HPDE6-E6E7 (cell line): Measurements from ENCODE around the gene PLEKHA5.

Experiments used
- DNase-seq: peaks from one replicate; pipeline ENCODE4 v3.0.0; 2011; ENCODE audit warnings: missing footprints; ENCODE audit errors: extremely low spot score

PLEKHA5 gene

DNA sequence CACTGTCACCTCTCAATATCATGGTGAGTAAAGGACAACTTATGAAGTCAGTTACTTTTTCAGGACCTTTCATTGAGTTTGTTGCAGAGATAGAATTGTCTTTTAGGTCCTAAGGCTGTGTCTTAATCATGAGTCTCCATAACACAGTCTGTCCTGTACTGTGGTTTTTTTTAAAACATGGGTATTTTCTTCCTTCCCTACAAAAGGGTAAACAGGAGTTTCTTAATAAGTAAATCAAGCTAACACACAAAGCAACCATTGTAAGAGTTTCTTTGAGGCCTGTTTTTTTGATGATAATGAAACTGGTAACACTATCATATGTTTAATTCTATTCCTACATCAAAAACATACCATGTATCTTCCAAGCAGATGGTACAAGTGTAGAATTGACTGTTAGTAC lies 101.4 kb downstream of the PLEKHA5 start:
- no peak for DNase-seq

DNA sequence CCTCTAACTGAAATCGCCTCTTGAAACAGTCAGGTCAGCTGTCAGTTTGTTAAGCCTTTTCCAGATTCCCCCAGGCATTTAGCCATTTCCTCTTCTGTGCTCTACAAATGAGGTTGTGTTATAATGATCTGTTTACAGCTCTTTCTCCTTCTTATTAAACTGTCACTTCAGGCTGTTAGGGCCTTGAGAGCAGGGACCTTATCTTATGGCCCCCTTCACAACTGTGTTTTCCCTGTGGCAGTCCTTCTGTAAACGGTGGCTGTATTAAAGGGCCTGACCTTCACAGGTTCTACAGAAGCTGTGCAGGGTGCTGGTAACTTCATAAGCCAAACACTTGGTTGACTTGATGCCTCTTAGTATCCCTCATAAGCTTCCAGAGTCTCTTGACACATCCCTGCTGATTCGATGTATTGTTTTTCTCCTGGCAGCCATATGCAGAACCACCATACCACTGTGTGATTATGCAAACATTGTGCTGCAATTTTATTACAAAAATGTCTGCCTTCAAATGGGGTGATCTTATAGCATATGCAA lies 104.7 kb downstream of the PLEKHA5 start:
- no peak for DNase-seq

DNA sequence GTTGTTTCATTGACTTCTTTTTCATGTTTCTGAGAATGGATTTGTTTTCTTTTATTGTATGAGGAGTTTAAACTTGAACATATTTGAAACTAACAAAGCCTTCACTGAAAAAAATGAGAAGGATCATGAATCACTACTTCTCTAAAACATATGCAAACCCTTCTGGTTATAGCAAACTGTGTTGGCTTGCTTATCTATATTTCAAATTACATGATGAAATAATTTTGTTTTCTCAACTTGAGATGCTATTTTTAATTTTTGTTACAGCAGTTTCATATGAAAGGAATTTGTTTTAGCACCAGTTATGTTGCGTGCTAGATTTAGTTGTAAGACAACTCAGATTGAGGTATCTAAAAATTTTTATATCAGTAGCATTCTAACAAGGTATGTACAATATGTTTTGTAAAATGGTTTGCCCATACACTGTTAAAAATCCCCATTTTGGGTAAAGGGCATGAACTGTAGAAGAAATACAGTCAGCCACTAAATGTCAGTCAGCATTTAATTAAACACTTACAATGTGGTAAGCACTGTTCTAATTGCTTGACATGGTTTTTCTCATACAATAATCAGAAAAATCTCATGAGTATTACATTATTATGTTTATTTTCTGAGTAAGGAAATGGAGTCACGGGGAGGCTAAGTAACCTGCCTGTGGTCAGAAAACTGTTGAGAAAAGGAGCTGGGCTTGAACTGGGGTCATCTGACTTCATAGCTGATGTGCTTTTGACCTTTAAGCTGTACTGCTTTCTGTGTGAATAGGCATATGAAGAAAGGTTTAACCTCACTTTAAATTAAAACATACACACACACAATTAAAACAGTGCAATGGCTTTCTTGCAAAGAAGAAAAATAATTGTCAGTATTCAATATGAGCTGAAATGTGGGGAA lies 105.7 kb downstream of the PLEKHA5 start:
- no peak for DNase-seq

DNA sequence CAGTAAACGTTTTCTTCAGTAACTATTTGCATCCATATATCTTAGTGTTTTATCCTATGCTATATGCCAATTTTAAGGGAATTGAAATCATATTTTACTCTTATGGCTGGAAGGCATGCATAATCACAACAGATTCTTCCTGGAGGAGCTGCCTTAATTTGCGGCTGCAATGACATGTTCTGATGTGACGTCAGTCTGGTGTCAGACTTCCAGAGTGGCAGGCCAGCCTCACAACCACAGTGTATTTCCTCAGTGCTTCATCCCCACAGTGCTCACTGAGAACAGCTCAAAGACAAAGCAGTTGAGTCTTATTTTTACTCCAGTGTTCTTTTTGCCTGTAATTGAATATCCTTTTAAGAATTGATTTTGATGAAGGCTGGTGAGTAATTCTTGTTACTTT lies 107.1 kb downstream of the PLEKHA5 start:
- DNase-seq: no peak

DNA sequence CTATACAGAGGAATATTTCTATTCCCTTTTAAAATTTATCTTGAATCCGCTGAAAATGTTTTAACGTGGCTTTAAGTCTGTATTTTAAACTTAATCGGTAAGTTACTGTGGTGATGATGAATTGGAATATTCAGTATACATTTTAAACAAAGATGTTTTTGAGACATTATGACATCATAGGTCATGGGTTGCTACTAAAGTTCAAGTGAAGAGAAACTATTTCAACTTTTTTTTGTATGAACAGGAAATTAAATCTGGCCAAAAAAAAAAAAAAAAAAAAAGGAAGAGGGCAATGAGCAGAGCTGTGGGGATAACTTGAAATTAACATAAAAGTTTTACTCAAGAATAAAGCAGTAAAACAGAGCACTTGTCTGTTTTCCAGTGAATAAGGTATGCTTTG lies 109.0 kb downstream of the PLEKHA5 start:
- DNase-seq: no peak

DNA sequence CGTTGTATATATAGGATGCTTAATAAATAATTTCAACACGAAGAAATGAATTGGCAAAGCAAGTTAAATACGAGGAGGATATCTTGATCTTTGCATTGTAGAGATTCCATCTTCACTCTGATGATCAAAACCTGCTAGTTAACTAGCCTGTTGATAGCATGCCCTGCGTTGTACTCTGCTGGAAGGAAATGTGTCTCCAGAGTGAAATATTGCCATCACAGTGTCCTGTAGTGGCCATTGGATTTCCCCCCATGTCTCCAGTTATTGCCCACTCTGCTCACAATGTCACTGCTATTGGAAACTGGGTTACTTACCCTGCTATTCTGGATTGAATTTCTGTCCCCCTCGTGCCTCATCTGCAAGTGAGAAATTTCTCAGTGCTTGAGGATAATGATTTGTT lies 109.6 kb downstream of the PLEKHA5 start:
- no peak for DNase-seq

DNA sequence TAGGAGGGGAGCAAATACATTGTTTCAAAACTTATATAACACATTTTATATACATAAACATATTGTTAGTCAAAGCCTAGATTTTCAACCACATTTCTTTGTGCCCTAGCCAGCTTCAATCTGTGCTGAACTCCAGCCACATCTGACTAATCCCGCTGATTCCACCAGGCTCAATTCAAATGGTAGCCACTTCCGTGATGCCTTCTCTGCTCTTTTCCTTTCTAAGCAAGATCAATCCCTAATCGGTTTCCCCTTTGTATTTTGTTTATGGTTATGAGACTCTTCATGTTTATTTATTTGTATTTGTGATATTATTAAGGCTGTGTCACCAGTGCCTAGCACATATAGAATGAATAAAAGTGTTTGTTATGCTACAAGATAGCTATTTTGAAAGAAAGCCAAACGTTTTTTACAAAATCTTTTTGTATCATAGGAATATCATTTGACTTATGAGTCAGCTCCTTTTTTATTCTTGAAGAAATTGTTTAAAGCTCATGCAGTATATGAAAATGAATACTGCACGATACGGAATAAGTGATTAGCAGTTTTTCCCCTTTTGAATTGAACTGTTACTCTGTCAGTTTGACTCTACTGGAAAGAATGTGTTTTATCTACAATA lies 110.2 kb downstream of the PLEKHA5 start:
- no peak for DNase-seq

DNA sequence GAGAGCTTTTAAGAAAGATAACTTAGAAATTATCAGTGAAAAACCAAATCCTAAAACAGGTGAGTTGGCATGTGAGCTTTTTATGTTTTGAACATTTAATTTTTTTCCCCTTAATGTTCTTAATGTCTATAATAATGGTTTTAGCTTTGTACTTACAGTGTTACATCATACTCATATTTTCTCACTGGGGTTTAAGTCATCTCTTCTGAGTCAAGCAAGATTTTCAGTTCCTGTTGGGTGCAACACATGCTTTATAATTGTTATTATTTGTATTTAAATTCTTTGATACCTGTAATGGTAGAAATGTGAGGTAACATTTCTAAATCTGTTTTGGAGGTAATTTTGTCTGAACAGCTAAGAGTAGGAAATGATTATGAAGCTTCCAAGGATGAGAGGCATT lies 113.0 kb downstream of the PLEKHA5 start:
- DNase-seq: no peak

DNA sequence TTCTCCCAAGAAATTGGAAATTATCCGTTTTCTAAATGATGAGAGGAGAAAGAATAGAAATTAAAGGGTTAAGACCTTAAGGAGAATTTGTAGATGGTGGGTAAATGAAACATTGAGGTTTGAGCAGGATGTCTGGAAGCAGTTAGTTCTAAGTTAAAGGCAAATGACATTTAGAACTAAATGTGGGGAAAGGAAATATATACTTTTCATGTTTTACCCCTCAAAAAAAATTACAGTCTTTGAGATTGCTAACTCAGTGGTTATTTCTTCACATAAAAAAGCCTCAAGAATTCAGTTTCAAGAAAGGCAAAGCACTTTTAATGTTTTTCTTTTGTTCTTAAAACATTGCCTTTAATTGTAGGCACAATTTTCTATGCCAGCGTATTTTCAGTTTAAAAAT lies 114.0 kb downstream of the PLEKHA5 start:
- DNase-seq: no peak

DNA sequence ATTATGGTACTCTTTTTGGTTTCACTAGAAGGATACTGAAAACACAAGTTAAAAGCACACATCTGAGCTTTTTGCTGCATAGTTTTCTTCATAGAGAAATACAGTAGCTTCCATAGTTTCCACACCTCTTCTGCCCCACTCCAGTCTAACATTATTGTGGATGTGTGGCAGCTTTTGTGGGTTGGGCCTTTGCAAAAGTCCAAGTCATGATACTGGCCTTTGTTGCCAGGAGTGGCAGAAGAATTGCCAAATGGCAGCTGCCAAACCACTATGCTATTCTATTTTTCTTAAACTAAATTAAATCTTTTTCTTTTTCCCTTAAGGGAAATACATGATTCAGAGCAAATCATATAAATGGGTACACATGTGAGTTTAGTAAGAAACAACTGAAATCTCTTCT lies 114.8 kb downstream of the PLEKHA5 start:
- DNase-seq: no peak

DNA sequence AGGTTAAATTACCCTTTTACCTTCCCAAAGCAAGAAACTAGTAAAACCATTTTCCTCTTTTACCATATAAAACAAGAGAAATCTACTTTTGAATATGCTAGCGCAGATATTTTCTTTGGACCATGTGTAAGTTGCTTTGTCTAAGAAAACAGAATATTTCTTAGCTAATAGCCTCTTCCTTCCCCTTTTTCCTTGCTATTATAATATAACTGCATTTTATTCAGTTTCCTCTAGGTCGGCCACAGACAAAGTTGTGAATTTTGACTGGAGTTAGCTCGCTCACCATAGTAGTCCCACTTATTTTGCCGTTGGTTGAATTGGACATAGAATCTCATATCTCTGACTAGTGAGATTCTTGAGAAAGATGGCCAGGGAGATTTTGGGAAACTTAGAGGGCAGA lies 115.6 kb downstream of the PLEKHA5 start:
- DNase-seq: no peak

DNA sequence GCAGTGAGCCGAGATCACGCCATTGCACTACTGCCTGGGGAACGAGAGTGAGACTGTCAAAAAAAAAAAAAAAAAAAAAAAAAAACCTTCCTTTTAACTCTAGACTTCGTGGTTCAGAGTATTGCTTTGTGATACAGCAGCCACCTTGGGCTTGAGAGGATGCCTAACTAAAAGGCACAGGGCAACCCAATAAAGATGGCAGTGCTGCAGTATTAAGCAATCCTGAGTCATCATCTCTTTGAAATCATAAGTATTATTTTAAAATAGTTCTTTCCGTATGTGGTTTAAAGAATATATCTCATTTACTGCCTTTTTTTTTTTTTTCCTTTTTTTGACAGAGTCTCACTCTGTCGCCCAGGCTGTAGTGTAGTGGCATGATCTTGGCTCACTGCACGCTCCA lies 116.1 kb downstream of the PLEKHA5 start:
- no peak for DNase-seq

DNA sequence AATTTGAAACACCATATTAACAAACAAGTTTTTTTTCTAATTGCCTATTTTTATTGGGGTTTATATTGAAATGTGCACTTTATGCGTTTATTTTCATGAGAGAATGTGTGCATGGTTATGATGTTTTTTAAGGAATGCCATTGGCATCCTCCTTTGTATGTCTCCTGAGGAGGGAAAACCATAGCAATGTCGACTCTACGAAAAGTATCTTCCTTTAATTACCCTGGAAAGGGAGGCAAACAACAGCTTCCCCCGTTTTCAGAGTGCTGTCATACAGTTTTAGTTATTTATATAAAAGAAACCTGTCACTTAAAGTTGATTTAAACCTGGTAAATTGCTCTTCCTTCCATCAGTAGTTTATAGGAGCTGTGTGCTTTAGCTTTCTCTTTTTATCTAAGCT lies 117.4 kb downstream of the PLEKHA5 start:
- no peak for DNase-seq

DNA sequence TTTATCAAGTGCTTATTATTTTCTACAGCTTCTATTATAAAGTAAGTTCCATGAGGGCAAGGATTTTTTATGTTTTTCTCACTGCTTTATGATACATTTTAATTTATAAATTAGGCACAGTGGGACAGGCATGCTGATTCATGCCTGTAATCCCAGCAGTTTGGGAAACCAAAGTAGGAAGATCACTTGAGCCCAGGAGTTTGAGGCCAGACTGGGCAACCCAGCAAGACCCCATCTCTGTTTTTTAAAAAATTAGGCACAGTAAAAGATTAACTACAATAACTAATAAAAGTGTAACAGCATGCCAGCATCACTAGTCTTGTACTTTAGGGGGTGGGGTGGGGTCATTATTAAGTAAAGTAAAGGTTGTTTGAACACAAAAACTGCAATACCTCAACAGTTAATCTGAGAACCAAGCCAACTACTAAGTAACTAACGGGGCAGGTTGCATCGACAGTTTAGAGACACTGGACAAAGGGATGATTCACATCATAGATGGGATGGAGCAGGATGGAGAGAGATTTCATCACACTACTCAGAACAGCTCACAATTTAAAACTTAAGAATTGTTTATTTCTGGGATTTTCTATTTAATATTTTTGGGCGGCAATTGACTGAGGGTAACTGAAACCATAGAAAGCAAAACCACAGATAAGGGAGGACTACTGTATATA lies 119.5 kb downstream of the PLEKHA5 start:
- DNase-seq: no peak

DNA sequence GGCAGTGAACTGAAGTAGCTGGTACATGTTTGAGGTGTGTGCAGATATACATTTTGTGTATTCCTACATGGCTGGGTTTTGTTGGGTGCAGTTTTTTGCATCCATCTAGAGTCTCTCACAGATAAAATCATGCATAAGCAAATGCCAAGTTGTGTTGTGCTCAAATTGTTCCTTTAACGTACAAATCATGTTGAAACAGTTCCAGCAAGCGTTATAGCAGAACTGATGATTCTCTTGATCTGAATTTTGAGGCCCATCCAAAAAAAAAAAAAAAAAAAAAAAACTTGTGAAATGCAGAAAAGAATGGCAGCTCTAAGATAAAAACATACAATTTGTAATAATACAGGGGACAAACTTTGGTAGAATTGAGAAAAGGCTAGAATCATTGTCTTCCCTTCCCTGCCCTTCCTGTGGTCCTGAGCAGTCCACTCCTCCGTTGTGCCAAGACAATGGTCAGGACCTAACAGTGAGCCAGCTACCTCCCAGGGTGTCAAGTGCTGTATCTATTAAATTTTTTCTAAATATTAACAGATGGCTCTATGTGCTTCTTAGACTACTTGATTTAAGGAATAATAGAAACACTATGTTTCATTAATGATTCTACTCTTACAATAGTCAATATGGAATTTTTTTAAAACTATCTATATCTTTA lies 122.1 kb downstream of the PLEKHA5 start:
- no peak for DNase-seq

DNA sequence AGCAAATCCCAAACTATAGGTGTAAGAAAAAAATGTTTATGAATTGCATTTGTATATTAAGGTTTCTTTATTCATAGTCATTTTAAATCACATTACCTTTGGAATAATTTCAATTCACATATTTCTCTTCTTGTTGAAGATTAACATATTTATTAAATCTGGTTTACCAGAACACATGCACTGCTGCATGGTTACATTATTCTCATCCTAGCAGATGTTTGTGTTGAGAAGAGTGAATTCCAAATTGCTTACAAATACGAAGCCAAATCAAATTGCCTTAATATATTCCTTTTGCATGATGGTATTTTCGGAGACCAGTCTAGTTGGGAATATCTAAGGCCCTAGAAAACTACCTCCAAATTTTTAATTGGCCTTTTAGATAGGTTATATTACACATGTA lies 130.6 kb downstream of the PLEKHA5 start:
- no peak for DNase-seq

DNA sequence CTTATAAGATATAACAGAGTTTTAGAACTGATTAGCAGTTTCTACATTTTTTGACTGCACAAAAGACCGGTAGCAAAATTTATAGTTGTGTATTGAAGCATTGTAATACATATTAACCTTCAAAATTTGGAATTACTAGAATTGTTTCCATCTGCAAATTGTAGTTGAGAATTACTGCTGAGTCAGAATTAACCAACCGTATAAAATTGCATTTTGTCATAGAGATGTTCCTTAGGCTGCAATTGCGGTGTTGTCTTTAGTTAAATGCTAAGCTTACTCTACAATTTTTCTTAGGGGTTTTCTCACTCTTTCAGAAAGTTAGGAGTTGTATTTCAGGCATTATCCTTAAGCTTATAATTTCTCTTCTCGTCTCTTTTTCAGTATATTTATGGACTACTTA lies 132.2 kb downstream of the PLEKHA5 start:
- no peak for DNase-seq

DNA sequence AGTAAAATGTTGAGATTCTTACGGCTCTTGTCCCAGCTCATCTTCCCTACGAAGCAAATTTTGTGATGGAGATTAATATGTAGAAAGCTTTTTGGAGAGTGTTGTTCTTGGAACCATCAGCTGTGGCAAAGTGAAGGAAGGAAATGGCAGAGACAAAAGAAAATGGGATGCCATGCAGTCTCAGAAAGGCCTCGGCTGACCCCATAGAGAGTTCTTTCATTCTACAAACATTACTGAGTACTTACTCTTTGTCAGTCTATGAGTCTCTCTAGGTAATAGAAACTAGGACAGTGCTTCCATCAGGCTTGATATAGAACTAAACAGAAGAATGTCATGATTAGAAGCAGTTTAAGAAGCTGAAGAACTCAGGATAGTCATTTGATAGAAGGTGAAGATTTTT lies 134.1 kb downstream of the PLEKHA5 start:
- no peak for DNase-seq

DNA sequence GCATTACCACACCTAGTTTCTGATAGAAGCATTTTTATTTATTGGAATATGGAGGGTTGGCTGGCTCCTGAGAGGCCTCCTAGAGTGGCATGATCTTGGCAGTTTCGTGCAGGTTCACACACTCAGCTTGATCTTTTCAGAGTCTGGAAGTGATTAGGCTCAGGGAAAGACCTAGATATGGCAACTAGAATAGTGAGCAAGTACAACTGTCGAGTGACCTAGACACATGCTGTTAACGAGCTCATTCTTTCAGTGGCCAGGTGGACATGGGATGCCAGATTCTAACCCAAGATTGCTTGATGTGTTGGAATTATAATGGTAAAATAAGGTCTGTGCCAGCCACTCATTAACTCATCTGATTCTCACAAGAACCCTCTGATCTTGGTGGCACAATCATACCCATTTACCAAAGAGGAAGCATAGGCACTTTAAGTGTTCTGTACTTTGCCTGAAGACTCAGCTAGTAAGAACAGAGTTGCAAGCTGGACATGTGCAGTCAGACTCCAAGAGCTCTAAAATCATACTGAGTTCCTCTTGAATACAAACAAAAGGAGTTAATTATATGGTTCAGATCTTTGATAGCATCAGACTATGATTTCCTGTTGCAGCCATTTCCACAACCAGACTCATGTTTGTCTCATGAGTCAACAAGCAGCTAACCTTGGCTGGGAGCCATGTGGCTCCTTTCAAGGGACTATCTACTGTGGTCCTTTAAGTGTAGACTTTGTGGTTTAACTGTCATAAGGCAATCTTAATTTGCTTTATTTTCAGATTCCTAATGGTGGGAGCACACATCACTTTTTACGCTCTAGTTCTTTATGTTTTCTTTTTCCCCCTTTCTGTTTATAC lies 144.2 kb downstream of the PLEKHA5 start:
- DNase-seq: peak; percentile 53

DNA sequence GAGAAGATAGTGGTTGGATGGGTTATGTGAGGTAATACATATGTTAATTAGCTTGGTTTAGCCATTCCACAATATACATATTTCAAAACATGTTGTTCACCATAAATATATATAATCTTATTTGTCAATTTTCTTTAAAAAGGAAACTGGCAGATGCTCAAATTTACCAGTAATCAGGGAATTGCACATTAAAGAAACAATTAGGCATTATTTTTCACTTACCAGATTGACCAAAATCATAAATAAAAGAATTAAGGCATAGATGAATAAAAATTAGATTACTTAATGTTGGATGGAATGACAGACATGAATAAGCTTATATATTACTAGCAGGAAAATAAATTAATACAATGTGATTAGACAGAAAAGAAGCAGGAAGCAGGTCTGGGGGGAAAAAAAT lies 147.2 kb downstream of the PLEKHA5 start:
- no peak for DNase-seq

DNA sequence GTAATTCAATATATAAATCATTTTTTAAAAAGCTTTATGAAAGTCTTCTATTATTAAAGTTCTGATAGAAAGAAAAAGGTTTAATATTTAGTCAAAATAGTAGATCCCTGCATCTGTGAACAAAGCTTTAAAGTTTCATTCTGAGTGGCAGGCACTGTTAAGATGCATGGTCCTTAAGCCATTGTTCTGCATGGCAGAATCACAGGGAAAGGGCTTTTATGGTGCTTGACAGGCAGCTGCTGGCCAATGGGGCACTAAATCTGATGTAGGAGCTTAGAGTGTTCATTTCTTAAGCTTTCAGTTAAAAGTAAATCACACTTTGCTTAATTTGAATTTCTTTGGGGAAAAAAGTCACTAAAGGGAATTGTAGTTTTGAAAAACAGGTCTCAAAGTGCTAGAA lies 148.2 kb downstream of the PLEKHA5 start:
- no peak for DNase-seq
